Smooth muscle cell (in vitro differentiated cells): ENCODE measurements around the gene PPP3CB. TPM values are rescaled to one million over a fixed set of nuclear protein-coding genes. Genes with fewer than 3 reads are reported as not detected.

Experiments
- DNase-seq: peaks from one replicate; lab custom pipeline; 2025; ENCODE audit not compliant: unreplicated experiment; lab: John Stamatoyannopoulos, UW
- H2AFZ ChIP-seq: fragments of 200-600 bp; sonication (generic); 2 replicates; pipeline ENCODE4 v1.6.0; 2016; ENCODE audit warnings: antibody characterized with exemption, low read depth, mild to moderate bottlenecking
- H3F3A ChIP-seq: fragments of 200-600 bp; sonication (generic); 2 replicates; pipeline ENCODE4 v1.6.0; 2017; ENCODE audit warnings: antibody characterized with exemption, low read depth
- H3K27ac ChIP-seq: fragments of 200-600 bp; sonication (generic); 2 replicates; pipeline ENCODE4 v1.5.1; 2016; ENCODE audit warnings: low read depth, mild to moderate bottlenecking
- H3K27me3 ChIP-seq: fragments of 200-600 bp; sonication (generic); 2 replicates; pipeline ENCODE4 v1.6.1; 2016; ENCODE audit warnings: low read depth, mild to moderate bottlenecking
- H3K36me3 ChIP-seq: fragments of 200-600 bp; sonication (generic); 2 replicates; pipeline ENCODE4 v1.5.1; 2016; ENCODE audit warnings: low read depth
- H3K4me1 ChIP-seq: fragments of 200-600 bp; sonication (generic); 2 replicates; pipeline ENCODE4 v1.5.1; 2016; ENCODE audit warnings: low read depth
- H3K4me2 ChIP-seq: fragments of 200-600 bp; sonication (generic); 2 replicates; pipeline ENCODE4 v1.6.0; 2016; ENCODE audit warnings: mild to moderate bottlenecking
- H3K4me3 ChIP-seq: fragments of 200-600 bp; sonication (generic); 2 replicates; pipeline ENCODE4 v1.5.1; 2016; ENCODE audit warnings: mild to moderate bottlenecking
- H3K79me2 ChIP-seq: fragments of 200-600 bp; sonication (generic); 2 replicates; pipeline ENCODE4 v1.6.0; 2016; ENCODE audit warnings: low read depth, mild to moderate bottlenecking
- H3K9ac ChIP-seq: fragments of 200-600 bp; sonication (generic); 2 replicates; pipeline ENCODE4 v1.6.0; 2016; ENCODE audit warnings: low read depth
- H3K9me3 ChIP-seq: fragments of 200-600 bp; sonication (generic); replicated peaks from 2 replicates; pipeline ENCODE4 v1.5.1; 2016; ENCODE audit warnings: low read depth
- H4K20me1 ChIP-seq: fragments of 200-600 bp; sonication (generic); 2 replicates; pipeline ENCODE4 v1.6.0; 2016; ENCODE audit warnings: low read depth
- WGBS: methylation state at CpG from one replicate; pipeline ENCODE4 v1.1.7; 2016; ENCODE audit warnings: low lambda C conversion rate; 5-methylcytosine and 5-hydroxymethylcytosine counted together
- polyA plus RNA-seq: library from polyadenylated mRNA; unstranded; fragments of >200 nt; fragmentation: Nextera tagmentation; extraction: Ambion mirVana; gene quantifications from 2 replicates; pipeline ENCODE4 v1.2.1, GENCODE V29; 2016
- total RNA-seq: library from RNA; depleted of rRNA; stranded (reverse); fragments of >200 nt; gene quantifications from 2 replicates; pipeline ENCODE4 v1.2.3, GENCODE V29; 2014
- TF ChIP-seq, protein P1 (sequence below): fragments of 200-600 bp; sonication (generic); IDR thresholded peaks from 2 replicates; pipeline ENCODE4 v1.5.1; 2017; ENCODE audit warnings: borderline replicate concordance, mild to moderate bottlenecking, antibody characterized with exemption; ENCODE audit not compliant: insufficient read depth, poor library complexity, severe bottlenecking

Gene PPP3CB
- total RNA-seq: 53.0 and 61.9 TPM in 2 replicates
- polyA plus RNA-seq: 14.9 and 15.1 TPM in 2 replicates

DNA sequence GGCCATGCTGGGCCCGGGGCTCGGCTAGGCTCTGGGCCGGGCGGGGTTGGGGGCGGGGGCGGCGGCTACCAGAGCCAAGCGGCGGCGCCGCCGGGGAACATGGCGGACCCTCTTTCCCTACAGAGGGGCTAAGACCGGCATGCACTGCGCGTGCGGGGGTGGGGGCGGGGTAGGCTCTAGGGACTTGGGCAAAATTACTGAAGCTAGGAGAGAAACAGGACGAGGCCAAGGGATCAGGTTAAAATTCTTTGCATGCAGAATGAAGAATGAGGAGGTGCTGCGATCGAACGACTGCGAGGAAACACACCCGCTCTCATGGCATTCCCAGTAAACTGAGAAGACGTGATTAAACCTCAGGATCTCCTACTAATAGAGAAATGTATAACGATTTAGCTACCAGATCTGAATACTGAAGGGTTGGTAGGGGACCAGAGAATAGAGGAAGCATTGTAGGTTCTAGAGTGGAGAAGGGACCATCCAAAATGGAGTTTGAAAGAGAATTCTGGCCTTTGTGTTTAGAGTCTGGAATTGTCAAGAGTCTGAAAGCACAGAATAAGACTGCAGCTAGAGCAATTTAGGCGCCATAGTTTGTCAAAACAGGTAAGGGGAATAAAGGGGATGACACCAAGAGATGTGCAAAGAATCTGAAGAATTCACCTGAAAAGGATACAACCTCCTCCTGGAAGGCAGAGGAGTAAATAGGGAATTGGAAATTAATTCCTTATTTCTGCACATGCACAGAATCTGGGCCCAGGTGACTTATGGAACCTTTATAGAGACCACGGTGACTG is at the start of gene PPP3CB:
TSS of gene PPP3CB (minus strand) at position 141 of the 791 bp plus-strand sequence. CDS start at position 6, 135 bp downstream.
- peaks cover 8% of the 10 kb centered on the region for H3F3A ChIP-seq
- peak within 1 kb of the TSS; percentile 87 for H2AFZ ChIP-seq
- WGBS: 8% methylated on average over 15 of the region's 28 CpGs

DNA sequence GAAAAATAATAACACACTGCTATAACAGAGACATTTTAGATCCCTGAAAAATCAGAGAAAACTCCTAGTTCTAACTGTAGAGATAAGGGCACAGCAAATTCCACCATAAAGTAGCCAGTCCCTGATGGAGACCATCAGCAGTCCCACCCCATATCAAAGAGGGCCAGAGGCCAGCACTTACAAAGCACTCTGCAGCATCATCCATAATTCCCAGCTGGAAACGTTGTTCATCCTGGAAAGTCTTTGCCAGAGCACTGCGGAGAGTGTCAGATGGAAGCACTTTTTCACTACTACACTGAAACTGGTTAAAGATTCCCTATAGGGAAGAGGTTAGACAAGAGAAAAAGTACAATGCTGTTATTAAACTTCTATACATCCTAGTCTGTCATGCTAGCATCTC is 49.5 kb upstream of the PPP3CB start:
- no peak overlapping the region for H3K9ac ChIP-seq
- DNase-seq: no peak
- no peaks in the 10 kb centered on the region for H3K4me1 ChIP-seq
- H4K20me1 ChIP-seq: no peaks in the 10 kb centered on the region
- no peak overlapping the region for H2AFZ ChIP-seq
- no peaks in the 10 kb centered on the region for H3K9me3 ChIP-seq
- no peaks in the 10 kb centered on the region for H3K27me3 ChIP-seq
- no peak overlapping the region for H3K4me3 ChIP-seq
- 83% methylated on average over 2 of the region's 2 CpGs for WGBS
- TF ChIP-seq, protein P1, sequence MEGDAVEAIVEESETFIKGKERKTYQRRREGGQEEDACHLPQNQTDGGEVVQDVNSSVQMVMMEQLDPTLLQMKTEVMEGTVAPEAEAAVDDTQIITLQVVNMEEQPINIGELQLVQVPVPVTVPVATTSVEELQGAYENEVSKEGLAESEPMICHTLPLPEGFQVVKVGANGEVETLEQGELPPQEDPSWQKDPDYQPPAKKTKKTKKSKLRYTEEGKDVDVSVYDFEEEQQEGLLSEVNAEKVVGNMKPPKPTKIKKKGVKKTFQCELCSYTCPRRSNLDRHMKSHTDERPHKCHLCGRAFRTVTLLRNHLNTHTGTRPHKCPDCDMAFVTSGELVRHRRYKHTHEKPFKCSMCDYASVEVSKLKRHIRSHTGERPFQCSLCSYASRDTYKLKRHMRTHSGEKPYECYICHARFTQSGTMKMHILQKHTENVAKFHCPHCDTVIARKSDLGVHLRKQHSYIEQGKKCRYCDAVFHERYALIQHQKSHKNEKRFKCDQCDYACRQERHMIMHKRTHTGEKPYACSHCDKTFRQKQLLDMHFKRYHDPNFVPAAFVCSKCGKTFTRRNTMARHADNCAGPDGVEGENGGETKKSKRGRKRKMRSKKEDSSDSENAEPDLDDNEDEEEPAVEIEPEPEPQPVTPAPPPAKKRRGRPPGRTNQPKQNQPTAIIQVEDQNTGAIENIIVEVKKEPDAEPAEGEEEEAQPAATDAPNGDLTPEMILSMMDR: no peak
- H3K4me2 ChIP-seq: no peak overlapping the region
- H3K79me2 ChIP-seq: no peaks in the 10 kb centered on the region
- H3K27ac ChIP-seq: no peak overlapping the region
- H3K36me3 ChIP-seq: no peaks in the 10 kb centered on the region
- no peaks in the 10 kb centered on the region for H3F3A ChIP-seq

More for the DNA sequence above, at the start of gene PPP3CB:
- Histone ChIP-seq H3K79me2 (peaks cover 42% of the 10 kb centered on the region), H3K36me3 (no peaks in the 10 kb centered on the region), H3K4me2 (peak within 1 kb of the TSS; percentile 99), H3K4me3 (peak within 1 kb of the TSS; percentile 98), H3K27ac (peak within 1 kb of the TSS; percentile 94), H3K4me1 (peaks cover 22% of the 10 kb centered on the region), H3K9ac (peak within 1 kb of the TSS; percentile 96), H3K27me3 (no peaks in the 10 kb centered on the region), H4K20me1 (peaks cover 33% of the 10 kb centered on the region), H3K9me3 (no peaks in the 10 kb centered on the region)
- DNase-seq: peak; percentile 87
- TF ChIP-seq, protein P1: no peak

DNA sequence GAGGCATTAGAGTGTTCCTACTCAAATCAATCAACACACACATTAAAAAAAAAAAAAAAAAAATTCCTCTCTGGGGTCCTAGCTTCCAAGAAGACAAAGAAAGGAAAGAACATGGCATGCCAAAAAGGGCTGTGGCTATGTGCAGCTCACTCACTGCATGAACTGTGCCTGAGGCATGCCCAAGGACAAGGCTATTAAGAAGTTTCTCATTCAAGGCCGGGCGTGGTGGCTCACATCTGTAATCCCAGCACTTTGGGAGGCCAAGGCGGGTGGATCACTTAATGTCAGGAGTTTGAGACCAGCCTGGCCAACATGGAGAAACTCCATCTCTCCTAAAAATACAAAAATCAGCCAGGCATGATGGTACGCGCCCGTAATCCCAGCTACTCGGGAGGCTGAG is 41.9 kb upstream of the PPP3CB start:
- Histone ChIP-seq H3K4me2 (no peak overlapping the region), H3K27me3 (no peaks in the 10 kb centered on the region), H3K4me3 (no peak overlapping the region), H3K9me3 (no peaks in the 10 kb centered on the region), H3K36me3 (no peaks in the 10 kb centered on the region), H3K27ac (no peak overlapping the region), H4K20me1 (no peaks in the 10 kb centered on the region), H3F3A (no peaks in the 10 kb centered on the region), H2AFZ (no peak overlapping the region), H3K4me1 (no peaks in the 10 kb centered on the region), H3K79me2 (no peaks in the 10 kb centered on the region), H3K9ac (no peak overlapping the region)
- TF ChIP-seq, protein P1: no peak
- WGBS: 88% methylated on average over 7 of the region's 7 CpGs
- no peak for DNase-seq
